K562 (cell line): ENCODE measurements around the gene IRAG1. TPM values are rescaled to one million over a fixed set of nuclear protein-coding genes. Genes with fewer than 3 reads are reported as not detected.

Experiments used
- EP400 ChIP-seq: fragments of 450-650 bp; IDR thresholded peaks from 2 replicates; pipeline ENCODE4 v1.6.1; 2017; ENCODE audit warnings: antibody characterized with exemption, mild to moderate bottlenecking, moderate library complexity
- FOXM1 ChIP-seq, 2 experiments: fragments of 450-650 bp in 1 of 2; sonication (generic) in 1 of 2; formaldehyde crosslinking in 1 of 2; IDR thresholded peaks; 2 replicates each; pipeline versions ENCODE4 v1.6.1 to v1.9.0; 2017 to 2022; ENCODE audit warnings: low read depth in 2 of 2, mild to moderate bottlenecking in 2 of 2, missing genetic modification reagents in 1 of 2, moderate library complexity in 1 of 2
- GTF2B ChIP-seq: IDR thresholded peaks from 2 replicates; pipeline ENCODE4 v1.6.1; 2011; ENCODE audit not compliant: insufficient read length; ENCODE audit errors: extremely low read depth
- JUN ChIP-seq, 2 experiments: sonication (generic) in 1 of 2; formaldehyde crosslinking in 1 of 2; IDR thresholded peaks; 2 replicates each; pipeline versions ENCODE4 v1.6.1 to v1.8.0; 2012 to 2022; ENCODE audit warnings: borderline replicate concordance in 2 of 2, mild to moderate bottlenecking in 2 of 2, improper control_type of control experiment in 1 of 2, low read depth in 1 of 2, low read length in 1 of 2, missing genetic modification reagents in 1 of 2
- MAFF ChIP-seq: IDR thresholded peaks from 2 replicates; pipeline ENCODE4 v1.6.1; 2012; ENCODE audit warnings: low read length, improper control_type of control experiment
- MEIS2 ChIP-seq: fragments of 450-650 bp; IDR thresholded peaks from 2 replicates; pipeline ENCODE4 v1.6.1; 2014; ENCODE audit warnings: mild to moderate bottlenecking; ENCODE audit not compliant: partially characterized antibody
- RBM39 ChIP-seq: fragments of 200-400 bp; formaldehyde crosslinking; optimal IDR thresholded peaks from 2 replicates; pipeline ENCODE3; 2018; ENCODE audit warnings: low read depth, low read length
- SLC30A9 ChIP-seq: fragments of 250-450 bp; sonication (Bioruptor Pico); IDR thresholded peaks from 2 replicates; pipeline ENCODE4 v1.8.0; 2022; ENCODE audit warnings: mild to moderate bottlenecking, moderate library complexity
- SNAPC5 ChIP-seq: fragments of 250-450 bp; sonication (Bioruptor Pico); IDR thresholded peaks from 2 replicates; pipeline ENCODE4 v1.8.0; 2021; ENCODE audit warnings: moderate library complexity, mild to moderate bottlenecking, inconsistent platforms
- SRSF1 ChIP-seq: fragments of 200-400 bp; formaldehyde crosslinking; IDR thresholded peaks from 2 replicates; pipeline ENCODE4 v1.6.1; 2017; ENCODE audit warnings: mild to moderate bottlenecking, low read depth, low read length, moderate library complexity
- TAF7 ChIP-seq: fragments of 450-650 bp; IDR thresholded peaks from 2 replicates; pipeline ENCODE4 v1.6.1; 2016; ENCODE audit warnings: missing genetic modification characterization, missing compliant biosample characterization
- TBL1XR1 ChIP-seq, 2 experiments: IDR thresholded peaks; 2 replicates each; pipeline ENCODE4 v1.6.1; 2012; ENCODE audit warnings: improper control_type of control experiment in 2 of 2, low read length in 2 of 2, mild to moderate bottlenecking in 1 of 2
- TRIM28 ChIP-seq: fragments of 450-650 bp; IDR thresholded peaks from 2 replicates; pipeline ENCODE4 v1.6.1; 2017
- ZNF12 ChIP-seq: sonication (generic); formaldehyde crosslinking; IDR thresholded peaks from 2 replicates; pipeline ENCODE4 v1.4.0; 2020; ENCODE audit warnings: mild to moderate bottlenecking, missing genetic modification reagents
- ZNF174 ChIP-seq: fragments of 250-450 bp; sonication (Bioruptor Pico); IDR thresholded peaks from 2 replicates; pipeline ENCODE4 v1.4.0; 2020; ENCODE audit warnings: mild to moderate bottlenecking
- ZNF444 ChIP-seq: fragments of 250-450 bp; sonication (Bioruptor Pico); IDR thresholded peaks from 2 replicates; pipeline ENCODE4 v1.4.0; 2020; ENCODE audit warnings: mild to moderate bottlenecking, moderate library complexity
- ZNF583 ChIP-seq: fragments of 250-450 bp; sonication (Bioruptor Pico); IDR thresholded peaks from 2 replicates; pipeline ENCODE4 v1.4.0; 2020
- ZNF644 ChIP-seq: fragments of 200-800 bp; sonication (Bioruptor generic); IDR thresholded peaks from 2 replicates; pipeline ENCODE4 v1.6.1; 2016; ENCODE audit warnings: low read depth, missing genetic modification characterization, missing compliant biosample characterization
- ZNF77 ChIP-seq: fragments of 250-450 bp; sonication (Bioruptor Pico); IDR thresholded peaks from 2 replicates; pipeline ENCODE4 v1.5.0; 2020
- ZNF79 ChIP-seq: fragments of 250-450 bp; sonication (Bioruptor Pico); IDR thresholded peaks from 2 replicates; pipeline ENCODE4 v1.4.0; 2020; ENCODE audit warnings: low read depth, mild to moderate bottlenecking, moderate library complexity
- ZSCAN32 ChIP-seq: fragments of 450-650 bp; formaldehyde crosslinking; IDR thresholded peaks from 2 replicates; pipeline ENCODE4 v1.4.0; 2020; ENCODE audit warnings: mild to moderate bottlenecking, moderate library complexity
- polyA plus RNA-seq, 8 experiments: library from polyadenylated mRNA; depleted of rRNA in 4 of 8; stranded (reverse) in 5 of 8; unstranded in 3 of 8; fragments of >200 nt; fragmentation: Nextera tagmentation in 2 of 8; fragmentation: Illumina TruSeq in 1 of 8; extraction: Ambion mirVana in 2 of 8; extraction: Trizol in 1 of 8; gene quantifications; 2 replicates each; pipeline versions ENCODE4 v1.2.1 to v1.2.3, GENCODE V29; 2011 to 2014; ENCODE audit warnings: inconsistent platforms in 1 of 8, missing spikeins in 1 of 8
- total RNA-seq, 7 experiments: library from RNA; depleted of rRNA in 6 of 7; stranded (reverse); fragments of >200 nt in 6 of 7; fragmentation: Illumina TruSeq in 2 of 7; extraction: Trizol in 2 of 7; gene quantifications; 2 replicates each; pipeline versions ENCODE4 v1.2.1 to v1.2.3, GENCODE V29; 2011 to 2021; ENCODE audit warnings: low replicate concordance in 1 of 7
- TF ChIP-seq, protein P1 (sequence below): fragments of 200-800 bp; sonication (Bioruptor generic); IDR thresholded peaks from 2 replicates; pipeline ENCODE4 v1.6.1; 2017; ENCODE audit warnings: missing genetic modification characterization, missing compliant biosample characterization
- TF ChIP-seq, protein P2 (sequence below): fragments of 250-450 bp; sonication (Bioruptor Pico); IDR thresholded peaks from 2 replicates; pipeline ENCODE4 v1.5.0; 2021

Gene IRAG1
- total and polyA plus RNA-seq, 9 of the 15 experiments (the other 6 are each of a cell fraction or from before 2014, with no cell fraction given), result 0.01 to 0.22 (median 0.09) TPM; not detected in 1

- TF ChIP-seq, protein P1, sequence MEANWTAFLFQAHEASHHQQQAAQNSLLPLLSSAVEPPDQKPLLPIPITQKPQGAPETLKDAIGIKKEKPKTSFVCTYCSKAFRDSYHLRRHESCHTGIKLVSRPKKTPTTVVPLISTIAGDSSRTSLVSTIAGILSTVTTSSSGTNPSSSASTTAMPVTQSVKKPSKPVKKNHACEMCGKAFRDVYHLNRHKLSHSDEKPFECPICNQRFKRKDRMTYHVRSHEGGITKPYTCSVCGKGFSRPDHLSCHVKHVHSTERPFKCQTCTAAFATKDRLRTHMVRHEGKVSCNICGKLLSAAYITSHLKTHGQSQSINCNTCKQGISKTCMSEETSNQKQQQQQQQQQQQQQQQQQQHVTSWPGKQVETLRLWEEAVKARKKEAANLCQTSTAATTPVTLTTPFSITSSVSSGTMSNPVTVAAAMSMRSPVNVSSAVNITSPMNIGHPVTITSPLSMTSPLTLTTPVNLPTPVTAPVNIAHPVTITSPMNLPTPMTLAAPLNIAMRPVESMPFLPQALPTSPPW (CRISPR knock-in tag), result peak; percentile 19; the same call in 1 of the 2 replicates
- TF ChIP-seq ZNF444 (CRISPR knock-in tag) (no peak), ZNF79 (CRISPR knock-in tag) (no peak), ZNF174 (CRISPR knock-in tag) (no peak), TAF7 (tag) (no peak), JUN (IDR thresholded peaks at IDR 0.05; ENCODE audit: borderline replicate concordance, low read depth, low read length) (peak; percentile 59; the same call in 1 of the 2 replicates), JUN (CRISPR knock-in tag; IDR thresholded peaks at IDR 0.05; ENCODE audit: borderline replicate concordance) (no peak), SNAPC5 (no peak), EP400 (0 out of 2 replicates have a peak, but pooled peaks have one; percentile 28), MEIS2 (no peak), MAFF (peak; percentile 71), ZNF583 (CRISPR knock-in tag) (no peak), SRSF1 (no peak), ZSCAN32 (CRISPR knock-in tag) (no peak), SLC30A9 (no peak), GTF2B (no peak), TRIM28 (no peak), ZNF12 (no peak), ZNF644 (tag) (peak; percentile 42; the same call in 1 of the 2 replicates), RBM39 (no peak), ZNF77 (CRISPR knock-in tag) (no peak), TBL1XR1 (IDR thresholded peaks at IDR 0.05; ENCODE audit: low read length in 2 of 2) (0 out of 4 replicates have a peak, but pooled peaks of 1 of the 2 experiments have one; percentile 28), FOXM1 (IDR thresholded peaks at IDR 0.05; ENCODE audit: low read depth) (no peak), FOXM1 (CRISPR knock-in tag; IDR thresholded peaks at IDR 0.05; ENCODE audit: low read depth) (no peak)
- TF ChIP-seq, protein P2, sequence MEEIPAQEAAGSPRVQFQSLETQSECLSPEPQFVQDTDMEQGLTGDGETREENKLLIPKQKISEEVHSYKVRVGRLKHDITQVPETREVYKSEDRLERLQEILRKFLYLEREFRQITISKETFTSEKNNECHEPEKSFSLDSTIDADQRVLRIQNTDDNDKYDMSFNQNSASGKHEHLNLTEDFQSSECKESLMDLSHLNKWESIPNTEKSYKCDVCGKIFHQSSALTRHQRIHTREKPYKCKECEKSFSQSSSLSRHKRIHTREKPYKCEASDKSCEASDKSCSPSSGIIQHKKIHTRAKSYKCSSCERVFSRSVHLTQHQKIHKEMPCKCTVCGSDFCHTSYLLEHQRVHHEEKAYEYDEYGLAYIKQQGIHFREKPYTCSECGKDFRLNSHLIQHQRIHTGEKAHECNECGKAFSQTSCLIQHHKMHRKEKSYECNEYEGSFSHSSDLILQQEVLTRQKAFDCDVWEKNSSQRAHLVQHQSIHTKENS, result no peak
Observed at GRCh38 chr11:10657308-10658271, 36.0 kb downstream of the IRAG1 start (continued).
